GM21423 (cell line): ENCODE results near the gene MAP3K15.

Experiments used
- ATAC-seq: cut with Tn5 transposase; IDR thresholded peaks from one replicate; pipeline ENCODE4 v1.9.1; 2021; ENCODE audit warnings: mild to moderate bottlenecking, moderate library complexity; ENCODE audit not compliant: unreplicated experiment

The MAP3K15 gene

GRCh38 chrX:19514791-19515614 lies at the start of gene MAP3K15:
Gene MAP3K15, minus strand, starts transcription at chrX:19515508. Its CDS starts 247 bp downstream, at chrX:19515261.
- ATAC-seq, result no peak

GRCh38 chrX:19564606-19565005 lies 49.3 kb upstream of the MAP3K15 start:
- ATAC-seq, result no peak

GRCh38 chrX:19563746-19564145 lies 48.4 kb upstream of the MAP3K15 start:
- peak; percentile 25 for ATAC-seq

GRCh38 chrX:19563327-19563726 lies 48.0 kb upstream of the MAP3K15 start:
- peak; percentile 47 for ATAC-seq

- ATAC-seq, result no peak
Measured at GRCh38 chrX:19560611-19561010, 45.3 kb upstream of the MAP3K15 start.

- no peak for ATAC-seq
Measured at GRCh38 chrX:19557822-19558221, 42.5 kb upstream of the MAP3K15 start.

GRCh38 chrX:19556202-19556601 lies 40.9 kb upstream of the MAP3K15 start:
- no peak for ATAC-seq

GRCh38 chrX:19555683-19556082 lies 40.4 kb upstream of the MAP3K15 start:
- ATAC-seq, result no peak

- ATAC-seq, result no peak
Measured at GRCh38 chrX:19555236-19555635, 39.9 kb upstream of the MAP3K15 start.

- no peak for ATAC-seq
Measured at GRCh38 chrX:19554786-19555185, 39.5 kb upstream of the MAP3K15 start.

GRCh38 chrX:19552793-19553192 lies 37.5 kb upstream of the MAP3K15 start:
- ATAC-seq, result no peak

GRCh38 chrX:19549838-19550237 lies 34.5 kb upstream of the MAP3K15 start:
- no peak for ATAC-seq

GRCh38 chrX:19548934-19549333 lies 33.6 kb upstream of the MAP3K15 start:
- ATAC-seq, result no peak

- ATAC-seq, result no peak
Measured at GRCh38 chrX:19548279-19548678, 33.0 kb upstream of the MAP3K15 start.

GRCh38 chrX:19545651-19546050 lies 30.3 kb upstream of the MAP3K15 start:
- ATAC-seq, result no peak

GRCh38 chrX:19544693-19545305 lies 29.5 kb upstream of the MAP3K15 start:
- ATAC-seq, result no peak

GRCh38 chrX:19543951-19544381 lies 28.7 kb upstream of the MAP3K15 start:
- no peak for ATAC-seq

- ATAC-seq, result no peak
Measured at GRCh38 chrX:19543020-19543715, 27.9 kb upstream of the MAP3K15 start.

- no peak for ATAC-seq
Measured at GRCh38 chrX:19541931-19542330, 26.6 kb upstream of the MAP3K15 start.

- no peak for ATAC-seq
Measured at GRCh38 chrX:19541196-19541595, 25.9 kb upstream of the MAP3K15 start.

GRCh38 chrX:19540076-19540475 lies 24.8 kb upstream of the MAP3K15 start:
- ATAC-seq, result no peak

GRCh38 chrX:19539665-19540064 lies 24.4 kb upstream of the MAP3K15 start:
- no peak for ATAC-seq
